A549 (cell line): ENCODE measurements around the gene PDCD4. TPM values are rescaled to one million over a fixed set of nuclear protein-coding genes. Genes with fewer than 3 reads are reported as not detected.
A peak's percentile ranks its signal among the peaks of the same experiment; 100 is the strongest.

Source experiments
- ATAC-seq, 2 experiments: fragments of 200-7000 bp in 1 of 2; fragments of >200 bp in 1 of 2; cut with Nextera tagmentation in 1 of 2; cut with Tn5 transposase in 1 of 2; 3 replicates each; pipeline versions ENCODE4 v1.8.0 to v1.9.1; 2018 to 2020; ENCODE audit warnings: mild to moderate bottlenecking in 1 of 2, moderate library complexity in 1 of 2
- CTCF ChIA-PET: fragments of 300-600 bp; sonication (Branson Sonifier 250); formaldehyde crosslinking; extraction: SDS; loops from one replicate; lab custom pipeline; 2021; ENCODE audit warnings: antibody characterized with exemption, inconsistent platforms; lab: Yijun Ruan, JAX
- POLR2A ChIA-PET: fragments of 350-600 bp; formaldehyde crosslinking; extraction: SDS; loops from one replicate; lab custom pipeline; 2021; ENCODE audit warnings: antibody characterized with exemption, inconsistent platforms; lab: Yijun Ruan, JAX
- DNase-seq, 2 experiments: peaks; one replicate each; pipeline versions ENCODE4 v3.0.0 to v3.0.0-alpha.2; 2011 to 2016; ENCODE audit warnings: low read depth in 1 of 2, low spot score in 1 of 2
- FAIRE-seq: peaks from 2 replicates; lab custom pipeline; 2011; peaks lifted over from hg19 to GRCh38; lab: Jason Lieb, UNC
- H3K27ac ChIP-seq, 2 experiments: fragments of >200 bp; sonication (Bioruptor Twin); formaldehyde crosslinking; 3 replicates each; pipeline ENCODE4 v1.5.1; 2016 to 2017
- H3K4me1 ChIP-seq: fragments of >200 bp; sonication (Bioruptor Twin); formaldehyde crosslinking; 3 replicates; pipeline ENCODE4 v1.6.1; 2016
- H3K4me2 ChIP-seq: fragments of >200 bp; sonication (Bioruptor Twin); formaldehyde crosslinking; 3 replicates; pipeline ENCODE4 v1.6.1; 2016
- H3K4me3 ChIP-seq: fragments of >200 bp; sonication (Bioruptor Twin); formaldehyde crosslinking; 3 replicates; pipeline ENCODE4 v1.5.1; 2016
- H3K9me3 ChIP-seq: fragments of >200 bp; sonication (Bioruptor Twin); formaldehyde crosslinking; 3 replicates; pipeline ENCODE4 v1.6.1; 2016
- BCL3 ChIP-seq: fragments of >200 bp; sonication (Bioruptor Twin); formaldehyde crosslinking; IDR thresholded peaks from 3 replicates; pipeline ENCODE4 v1.6.1; 2016
- CHD4 ChIP-seq: fragments of 200-600 bp; sonication (generic); IDR thresholded peaks from 2 replicates; pipeline ENCODE4 v1.6.1; 2016; ENCODE audit warnings: antibody characterized with exemption, mild to moderate bottlenecking, borderline replicate concordance
- EP300 ChIP-seq, 2 experiments: fragments of >200 bp; sonication (Bioruptor Twin); formaldehyde crosslinking; IDR thresholded peaks; 2 replicates in 1 of 2; 3 replicates in 1 of 2; pipeline ENCODE4 v1.6.1; 2016 to 2017
- ESRRA ChIP-seq: fragments of 150-350 bp; IDR thresholded peaks from 2 replicates; pipeline ENCODE4 v1.6.1; 2014; ENCODE audit warnings: mild to moderate bottlenecking, low read length, borderline replicate concordance
- HEYL ChIP-seq: fragments of 250-450 bp; sonication (Bioruptor Pico); IDR thresholded peaks from 2 replicates; pipeline ENCODE4 v1.8.0; 2021; ENCODE audit warnings: mild to moderate bottlenecking, moderate library complexity
- HOXA7 ChIP-seq: fragments of 250-450 bp; sonication (Bioruptor Pico); IDR thresholded peaks from 2 replicates; pipeline ENCODE4 v1.5.0; 2020; ENCODE audit warnings: mild to moderate bottlenecking, moderate library complexity
- JUN ChIP-seq, 2 experiments: fragments of >200 bp; sonication (Bioruptor Twin); formaldehyde crosslinking; IDR thresholded peaks; 2 replicates in 1 of 2; 3 replicates in 1 of 2; pipeline ENCODE4 v1.6.1; 2016 to 2017
- KDM1A ChIP-seq: fragments of 200-600 bp; sonication (generic); IDR thresholded peaks from 2 replicates; pipeline ENCODE4 v1.6.1; 2016; ENCODE audit warnings: low read depth, mild to moderate bottlenecking
- NFE2L2 ChIP-seq: fragments of 150-350 bp; conservative IDR thresholded peaks from 2 replicates; pipeline ENCODE4 v1.6.1; 2014; ENCODE audit warnings: low read length
- RCOR1 ChIP-seq: fragments of 150-350 bp; IDR thresholded peaks from 2 replicates; pipeline ENCODE4 v1.6.1; 2014; ENCODE audit warnings: antibody characterized with exemption, low read length, low read depth
- REST ChIP-seq: fragments of 200-600 bp; sonication (generic); IDR thresholded peaks from 2 replicates; pipeline ENCODE4 v1.6.1; 2016; ENCODE audit warnings: antibody characterized with exemption, mild to moderate bottlenecking, moderate library complexity
- RNF2 ChIP-seq: fragments of 200-600 bp; sonication (generic); IDR thresholded peaks from 2 replicates; pipeline ENCODE4 v1.6.1; 2016; ENCODE audit warnings: low read depth, mild to moderate bottlenecking, antibody characterized with exemption, moderate library complexity, borderline replicate concordance
- SMC3 ChIP-seq: fragments of >200 bp; sonication (Bioruptor Twin); formaldehyde crosslinking; IDR thresholded peaks from 3 replicates; pipeline ENCODE4 v1.6.1; 2018; ENCODE audit warnings: inconsistent platforms
- ZC3H11A ChIP-seq: fragments of 450-650 bp; IDR thresholded peaks from 2 replicates; pipeline ENCODE4 v1.6.1; 2014; ENCODE audit warnings: antibody characterized with exemption, mild to moderate bottlenecking
- ZSCAN20 ChIP-seq: fragments of 250-450 bp; sonication (Bioruptor Pico); IDR thresholded peaks from 2 replicates; pipeline ENCODE4 v1.8.0; 2022; ENCODE audit warnings: mild to moderate bottlenecking, moderate library complexity
- WGBS: methylation state at CpG from one replicate; pipeline ENCODE4 v1.1.6; 2017; ENCODE audit errors: missing lambda C conversion rate; 5-methylcytosine and 5-hydroxymethylcytosine counted together
- polyA plus RNA-seq, 4 experiments: library from polyadenylated mRNA; depleted of rRNA in 3 of 4; stranded (reverse); fragments of >200 nt; fragmentation: RNase III in 1 of 4; extraction: RNeasy Plus Mini Kit Qiagen cat#74134 plus additional on column Dnase treatment in 1 of 4; gene quantifications; 2 replicates in 3 of 4; 3 replicates in 1 of 4; pipeline ENCODE4 v1.2.3, GENCODE V29; 2011 to 2017
- TF ChIP-seq, protein P1 (sequence below): IDR thresholded peaks from 2 replicates; pipeline ENCODE4 v1.6.1; 2012; ENCODE audit warnings: low read depth, borderline replicate concordance
- TF ChIP-seq, protein P2 (sequence below): fragments of 250-450 bp; sonication (Bioruptor Pico); IDR thresholded peaks from 2 replicates; pipeline ENCODE4 v1.5.0; 2020; ENCODE audit warnings: low read depth, mild to moderate bottlenecking, moderate library complexity

Gene PDCD4
- polyA plus RNA-seq, 2 of the 4 experiments (the other 2 are of a cell fraction): 42.7 to 71.4 TPM

- Histone ChIP-seq H3K4me2 (peak overlapping the region; percentile 88), H3K4me1 (peaks cover 31% of the 10 kb centered on the region), H3K9me3 (no peaks in the 10 kb centered on the region)
- CTCF ChIA-PET: interaction anchor here (0.7 to 1.5 kb wide), 9 partner anchors 13 to 124 kb away, joined by 3 to 5 read pairs (median 3); no protein-coding TSS in a partner anchor
- TF ChIP-seq ZSCAN20 (CRISPR knock-in tag): no peak
- no peak for TF ChIP-seq KDM1A
- TF ChIP-seq, protein P1, sequence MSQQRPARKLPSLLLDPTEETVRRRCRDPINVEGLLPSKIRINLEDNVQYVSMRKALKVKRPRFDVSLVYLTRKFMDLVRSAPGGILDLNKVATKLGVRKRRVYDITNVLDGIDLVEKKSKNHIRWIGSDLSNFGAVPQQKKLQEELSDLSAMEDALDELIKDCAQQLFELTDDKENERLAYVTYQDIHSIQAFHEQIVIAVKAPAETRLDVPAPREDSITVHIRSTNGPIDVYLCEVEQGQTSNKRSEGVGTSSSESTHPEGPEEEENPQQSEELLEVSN: no peak
- no peak for TF ChIP-seq RCOR1
- TF ChIP-seq EP300 (IDR thresholded peaks at IDR 0.05): no peak
- 0 out of 3 replicates have a peak, but pooled peaks have one; percentile 2 for TF ChIP-seq SMC3
- TF ChIP-seq NFE2L2: no peak
- 0 out of 5 replicates have a peak, but pooled peaks of 1 of the 2 experiments have one; percentile 6 for TF ChIP-seq JUN (IDR thresholded peaks at IDR 0.05)
- no peak for TF ChIP-seq ESRRA
- no peak for TF ChIP-seq REST
- no peak for TF ChIP-seq HEYL (CRISPR knock-in tag)
- TF ChIP-seq, all 56 proteins: peak for 2
- peak overlapping the region; percentile 78 for H3K4me3 ChIP-seq
- FAIRE-seq: no peak
- POLR2A ChIA-PET: interaction anchor here (1.0 to 1.9 kb wide), 4 partner anchors 10 to 201 kb away, joined by 3 to 18 read pairs (median 4); partner anchors contain the start of genes BBIP1 and SHOC2
- peak overlapping the region; percentile 89 to 95 for H3K27ac ChIP-seq
- no peak for ATAC-seq
- no peak for DNase-seq
- 11% methylated on average over 16 of the region's 16 CpGs for WGBS
Observed at GRCh38 chr10:110872984-110873923, 1.5 kb downstream of the PDCD4 start.

- Histone ChIP-seq H3K4me1 (peaks cover 31% of the 10 kb centered on the region), H3K4me3 (peak overlapping the region; percentile 78), H3K27ac (peak overlapping the region in 1 of 2 experiments; percentile 55; a peak in 1 of 6 replicates), H3K4me2 (peak overlapping the region; percentile 88), H3K9me3 (no peaks in the 10 kb centered on the region)
- ATAC-seq: no peak
- TF ChIP-seq HOXA7 (no peak), ZC3H11A (no peak), RNF2 (no peak), ESRRA (no peak), BCL3 (no peak), CHD4 (no peak)
- TF ChIP-seq, protein P2, sequence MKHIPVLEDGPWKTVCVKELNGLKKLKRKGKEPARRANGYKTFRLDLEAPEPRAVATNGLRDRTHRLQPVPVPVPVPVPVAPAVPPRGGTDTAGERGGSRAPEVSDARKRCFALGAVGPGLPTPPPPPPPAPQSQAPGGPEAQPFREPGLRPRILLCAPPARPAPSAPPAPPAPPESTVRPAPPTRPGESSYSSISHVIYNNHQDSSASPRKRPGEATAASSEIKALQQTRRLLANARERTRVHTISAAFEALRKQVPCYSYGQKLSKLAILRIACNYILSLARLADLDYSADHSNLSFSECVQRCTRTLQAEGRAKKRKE: no peak
- CTCF ChIA-PET: interaction anchor here (0.8 to 1.3 kb wide), 2 partner anchors 18 to 20 kb away, joined by 3 to 4 read pairs; no protein-coding TSS in a partner anchor
- 77% methylated on average over 2 of the region's 2 CpGs for WGBS
- FAIRE-seq: no peak
- POLR2A ChIA-PET: interaction anchor here (1.9 kb wide), 1 partner anchor 45 kb away, joined by 18 read pairs; the partner anchor contains the start of genes BBIP1 and SHOC2
- no peak for DNase-seq
Observed at GRCh38 chr10:110873951-110874350, 2.2 kb downstream of the PDCD4 start.
